Gastroesophageal sphincter (tissue), 4 donors: Measurements from ENCODE around the gene MDH2. TPM values are rescaled to one million over a fixed set of nuclear protein-coding genes. Genes with fewer than 3 reads are reported as not detected.

Experiments used
- ATAC-seq: fragments of 150-250 bp; one replicate; pipeline ENCODE4 v1.9.1; 2016; ENCODE audit warnings: mild to moderate bottlenecking, moderate library complexity
- H3K27ac ChIP-seq, 4 donors: fragments of 200-600 bp; sonication (generic) in 3 of 4; 1 replicate in 3 of 4; 2 replicates in 1 of 4; pipeline ENCODE4 v1.5.1; 2016 to 2019
- H3K27me3 ChIP-seq: fragments of 200-600 bp; sonication (generic); one replicate; pipeline ENCODE4 v1.5.1; 2019
- H3K36me3 ChIP-seq, 2 donors: fragments of 200-600 bp; sonication (generic); one replicate each; pipeline ENCODE4 v1.5.1; 2019; ENCODE audit warnings: control low read depth in 1 of 2
- H3K4me1 ChIP-seq, 3 donors: fragments of 200-600 bp; sonication (generic); 1 replicate in 2 of 3; 2 replicates in 1 of 3; pipeline ENCODE4 v1.5.1; 2016 to 2019; ENCODE audit warnings: control low read depth in 2 of 3
- H3K4me3 ChIP-seq, 2 donors: fragments of 200-600 bp; sonication (generic); one replicate each; pipeline ENCODE4 v1.5.1; 2019; ENCODE audit warnings: mild to moderate bottlenecking in 1 of 2, moderate library complexity in 1 of 2
- H3K9me3 ChIP-seq, 3 donors: fragments of 200-600 bp; sonication (generic); one replicate each; pipeline ENCODE4 v1.5.1; 2017 to 2019; ENCODE audit warnings: control low read depth in 2 of 3
- EP300 ChIP-seq: sonication (generic); formaldehyde crosslinking; IDR thresholded peaks from one replicate; pipeline ENCODE4 v1.6.1; 2017; ENCODE audit warnings: antibody characterized with exemption, mild to moderate bottlenecking
- POLR2A ChIP-seq, 2 donors: fragments of 450-650 bp; IDR thresholded peaks; one replicate each; pipeline ENCODE4 v1.6.1; 2017; ENCODE audit warnings: antibody characterized with exemption in 2 of 2, mild to moderate bottlenecking in 2 of 2, moderate library complexity in 1 of 2
- POLR2AphosphoS5 ChIP-seq: sonication (generic); formaldehyde crosslinking; IDR thresholded peaks from one replicate; pipeline ENCODE4 v1.6.1; 2017; ENCODE audit warnings: antibody characterized with exemption
- WGBS, 2 donors: methylation state at CpG; one replicate each; pipeline ENCODE4 v1.1.5; 2018; ENCODE audit warnings: low coverage in 1 of 2; 5-methylcytosine and 5-hydroxymethylcytosine counted together
- total RNA-seq, 4 donors: library from RNA; depleted of rRNA; stranded (reverse); fragments of >200 nt; gene quantifications; one replicate each; pipeline ENCODE4 v1.1.0, GENCODE V29; 2016
- TF ChIP-seq, protein P1 (sequence below), 4 experiments: fragments of 200-600 bp in 2 of 4; fragments of 450-650 bp in 2 of 4; sonication (generic) in 1 of 4; IDR thresholded peaks; one replicate each; pipeline ENCODE4 v1.5.1; 2017 to 2019; ENCODE audit warnings: antibody characterized with exemption in 4 of 4, mild to moderate bottlenecking in 2 of 4, moderate library complexity in 2 of 4

Gene MDH2
- total RNA-seq, 4 donors from 2014 or later: 62.7 to 120 (median 71.0) TPM

DNA sequence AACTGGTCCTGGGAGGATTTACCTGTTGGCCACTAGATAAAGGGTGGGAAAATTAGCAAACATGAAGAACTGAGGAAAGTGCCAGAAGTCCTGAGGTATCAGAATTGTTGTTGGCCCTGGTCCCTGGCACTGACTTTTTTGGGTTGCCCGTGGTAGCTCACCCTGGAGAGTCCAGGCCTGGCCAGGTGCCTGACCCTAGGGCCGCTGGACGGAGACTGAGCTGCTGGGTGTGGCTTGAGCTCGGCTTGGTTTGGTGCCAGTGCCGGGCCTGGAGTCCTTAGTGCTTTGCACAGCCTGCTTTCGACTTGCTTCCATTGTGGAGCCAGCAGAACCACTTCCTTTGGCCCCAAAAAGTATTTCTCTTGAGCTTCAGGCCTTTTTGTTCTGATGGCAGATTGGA, 12.9 kb downstream of the MDH2 start:
- Histone ChIP-seq H3K36me3 (peaks cover 0 to 100% of the 10 kb centered on the region in 2 donors), H3K4me1 (peaks cover 0 to 19% (median 0%) of the 10 kb centered on the region in 3 donors), H3K27me3 (no peaks in the 10 kb centered on the region), H3K27ac (peak overlapping the region in 2 of 4 donors; percentile 6 to 10), H3K4me3 (no peak overlapping the region), H3K9me3 (no peaks in the 10 kb centered on the region)
- TF ChIP-seq, protein P1, sequence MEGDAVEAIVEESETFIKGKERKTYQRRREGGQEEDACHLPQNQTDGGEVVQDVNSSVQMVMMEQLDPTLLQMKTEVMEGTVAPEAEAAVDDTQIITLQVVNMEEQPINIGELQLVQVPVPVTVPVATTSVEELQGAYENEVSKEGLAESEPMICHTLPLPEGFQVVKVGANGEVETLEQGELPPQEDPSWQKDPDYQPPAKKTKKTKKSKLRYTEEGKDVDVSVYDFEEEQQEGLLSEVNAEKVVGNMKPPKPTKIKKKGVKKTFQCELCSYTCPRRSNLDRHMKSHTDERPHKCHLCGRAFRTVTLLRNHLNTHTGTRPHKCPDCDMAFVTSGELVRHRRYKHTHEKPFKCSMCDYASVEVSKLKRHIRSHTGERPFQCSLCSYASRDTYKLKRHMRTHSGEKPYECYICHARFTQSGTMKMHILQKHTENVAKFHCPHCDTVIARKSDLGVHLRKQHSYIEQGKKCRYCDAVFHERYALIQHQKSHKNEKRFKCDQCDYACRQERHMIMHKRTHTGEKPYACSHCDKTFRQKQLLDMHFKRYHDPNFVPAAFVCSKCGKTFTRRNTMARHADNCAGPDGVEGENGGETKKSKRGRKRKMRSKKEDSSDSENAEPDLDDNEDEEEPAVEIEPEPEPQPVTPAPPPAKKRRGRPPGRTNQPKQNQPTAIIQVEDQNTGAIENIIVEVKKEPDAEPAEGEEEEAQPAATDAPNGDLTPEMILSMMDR (IDR thresholded peaks at IDR 0.05): no peak
- no peak for TF ChIP-seq EP300
- no peak for TF ChIP-seq POLR2A (IDR thresholded peaks at IDR 0.05)
- TF ChIP-seq POLR2AphosphoS5: no peak
- ATAC-seq: no peak
- WGBS, 2 donors: 40% methylated on average over 1 of the region's 6 CpGs; no CpG with 5 or more reads in 1 of the 2 donors

DNA sequence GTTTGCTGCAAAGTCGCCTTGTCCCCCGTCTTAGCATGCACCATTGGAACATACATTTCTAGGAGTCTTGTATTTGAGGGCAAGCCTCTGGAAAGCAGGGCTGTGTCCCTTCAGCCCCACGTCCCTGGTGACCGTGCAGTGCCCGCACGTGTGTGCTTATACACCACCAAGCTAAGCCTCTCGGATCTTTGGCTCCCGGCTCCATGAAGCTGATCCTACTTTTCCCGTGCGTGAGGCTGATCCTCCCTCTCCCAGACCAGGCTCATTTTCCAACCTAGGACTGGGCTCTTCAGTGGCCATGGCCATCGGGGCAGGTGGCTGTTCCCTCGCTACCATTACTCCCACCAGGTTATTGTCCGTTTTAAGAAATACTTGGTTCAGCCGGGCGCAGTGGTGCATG, 14.3 kb downstream of the MDH2 start:
- Histone ChIP-seq H3K9me3 (no peaks in the 10 kb centered on the region), H3K27ac (no peak overlapping the region), H3K27me3 (no peaks in the 10 kb centered on the region), H3K36me3 (peaks cover 0 to 100% of the 10 kb centered on the region in 2 donors), H3K4me1 (peaks cover 0 to 19% (median 0%) of the 10 kb centered on the region in 3 donors), H3K4me3 (no peak overlapping the region)
- 94% methylated on average over 11 of the region's 15 CpGs; no CpG with 5 or more reads in 1 of the 2 donors for WGBS, 2 donors
- no peak for TF ChIP-seq EP300
- TF ChIP-seq POLR2AphosphoS5: no peak
- TF ChIP-seq, protein P1 (IDR thresholded peaks at IDR 0.05): no peak
- TF ChIP-seq POLR2A (IDR thresholded peaks at IDR 0.05): no peak
- ATAC-seq: no peak

DNA sequence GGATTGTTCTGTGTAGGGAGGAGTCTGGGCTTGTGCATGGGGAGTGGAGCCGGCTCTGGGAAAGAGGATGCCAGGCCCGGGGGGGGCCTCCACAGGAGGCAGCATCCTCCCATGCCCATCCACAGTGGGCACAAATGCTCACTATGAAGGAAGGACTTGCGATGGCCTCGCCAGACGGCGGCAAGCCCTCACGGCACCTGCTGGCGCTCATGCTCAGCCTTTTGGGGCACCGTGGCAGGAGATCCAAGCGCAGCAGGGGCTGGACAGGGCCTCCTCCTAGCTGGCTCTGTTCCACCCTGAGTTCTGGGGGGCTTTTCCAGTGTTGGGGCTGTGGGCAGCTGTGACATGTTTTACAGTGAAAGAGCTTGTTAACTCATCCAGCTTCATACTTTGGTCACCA, 15.2 kb downstream of the MDH2 start:
- peaks cover 0 to 19% (median 0%) of the 10 kb centered on the region in 3 donors for H3K4me1 ChIP-seq

DNA sequence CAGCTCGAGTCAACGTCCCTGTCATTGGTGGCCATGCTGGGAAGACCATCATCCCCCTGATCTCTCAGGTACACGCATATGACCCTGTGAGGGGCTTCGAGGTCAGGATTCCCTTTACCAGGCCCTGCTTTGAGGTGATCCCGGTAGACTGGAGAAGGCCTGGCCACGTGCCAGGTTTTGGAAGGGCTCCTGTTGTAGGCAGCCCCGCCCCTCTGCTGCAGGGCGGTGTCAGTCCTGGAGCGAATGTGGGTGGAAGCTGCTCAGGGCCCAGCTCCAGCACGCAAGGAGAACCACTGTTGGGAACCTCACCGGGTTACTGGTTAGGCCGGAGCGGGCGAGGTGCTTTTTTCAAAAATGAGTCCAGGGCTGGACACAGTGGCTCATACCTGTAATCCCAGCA, 15.6 kb downstream of the MDH2 start:
- Histone ChIP-seq H3K36me3 (peaks cover 0 to 92% of the 10 kb centered on the region in 2 donors), H3K9me3 (no peaks in the 10 kb centered on the region), H3K4me3 (no peak overlapping the region), H3K27ac (no peak overlapping the region), H3K27me3 (no peaks in the 10 kb centered on the region), H3K4me1 (peaks cover 0 to 19% (median 0%) of the 10 kb centered on the region in 3 donors)
- whole genome bisulfite sequencing, 2 donors: no CpG with 5 or more reads among the region's 14 CpGs
- TF ChIP-seq POLR2AphosphoS5: no peak
- ATAC-seq: no peak

More for the DNA sequence above, 15.2 kb downstream of the MDH2 start:
- Histone ChIP-seq H3K36me3 (peaks cover 0 to 96% of the 10 kb centered on the region in 2 donors), H3K27ac (no peak overlapping the region), H3K4me3 (no peak overlapping the region), H3K27me3 (no peaks in the 10 kb centered on the region), H3K9me3 (no peaks in the 10 kb centered on the region)
- 60% methylated on average over 1 of the region's 10 CpGs; no CpG with 5 or more reads in 1 of the 2 donors for WGBS, 2 donors
- ATAC-seq: no peak
- TF ChIP-seq, protein P1 (IDR thresholded peaks at IDR 0.05): no peak
- TF ChIP-seq POLR2AphosphoS5 (no peak), POLR2A (IDR thresholded peaks at IDR 0.05) (no peak), EP300 (no peak)

DNA sequence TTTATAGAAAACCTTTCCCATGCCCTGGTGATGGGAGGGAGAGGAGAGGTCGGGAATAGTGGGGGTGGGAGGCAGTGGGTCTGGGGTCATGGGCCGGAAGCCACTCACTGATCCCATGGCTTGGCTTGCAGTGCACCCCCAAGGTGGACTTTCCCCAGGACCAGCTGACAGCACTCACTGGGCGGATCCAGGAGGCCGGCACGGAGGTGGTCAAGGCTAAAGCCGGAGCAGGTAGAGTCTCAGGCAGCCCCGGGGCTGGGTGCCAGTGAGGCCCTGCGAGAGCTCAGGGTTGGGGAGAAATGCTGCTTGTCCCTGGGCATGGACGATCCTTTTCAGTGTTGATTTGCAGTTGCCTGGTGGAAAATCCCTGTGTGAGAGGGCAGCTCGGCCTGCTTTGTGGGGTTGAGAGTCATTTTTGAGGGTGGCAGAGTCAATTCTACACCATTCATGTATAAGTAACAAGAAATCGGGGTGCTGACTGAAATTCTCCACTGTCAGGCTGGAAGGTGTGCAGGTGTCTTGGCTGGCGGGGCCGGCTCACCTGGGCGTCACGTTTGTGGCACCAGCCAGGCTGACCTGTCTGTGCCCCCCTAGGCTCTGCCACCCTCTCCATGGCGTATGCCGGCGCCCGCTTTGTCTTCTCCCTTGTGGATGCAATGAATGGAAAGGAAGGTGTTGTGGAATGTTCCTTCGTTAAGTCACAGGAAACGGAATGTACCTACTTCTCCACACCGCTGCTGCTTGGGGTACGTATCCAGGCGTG, 16.5 kb downstream of the MDH2 start:
- peaks cover 0 to 83% of the 10 kb centered on the region in 2 donors for H3K36me3 ChIP-seq
- no peak overlapping the region for H3K4me3 ChIP-seq
- H3K9me3 ChIP-seq: no peaks in the 10 kb centered on the region
- no peaks in the 10 kb centered on the region for H3K27me3 ChIP-seq
- no peak for TF ChIP-seq POLR2A (IDR thresholded peaks at IDR 0.05)
- TF ChIP-seq EP300: no peak
- no peak for TF ChIP-seq POLR2AphosphoS5
- TF ChIP-seq, protein P1 (IDR thresholded peaks at IDR 0.05): no peak
- no peak overlapping the region for H3K27ac ChIP-seq
- peaks cover 0 to 25% (median 4%) of the 10 kb centered on the region in 3 donors for H3K4me1 ChIP-seq
- WGBS, 2 donors: 93 to 98% methylated on average over 10 to 14 of the region's 24 CpGs
- ATAC-seq: no peak
